Pancreas (tissue), 10 donors: Measurements from ENCODE around the gene WHRN. TPM values are rescaled to one million over a fixed set of nuclear protein-coding genes. Genes with fewer than 3 reads are reported as not detected.

Experiments
- ATAC-seq, 4 donors: fragments of 200-7000 bp; cut with Tn5 transposase; one replicate each; pipeline versions ENCODE4 v1.8.0 to v1.9.1; 2020; ENCODE audit warnings: mild to moderate bottlenecking in 4 of 4, moderate library complexity in 4 of 4
- DNase-seq, 6 donors: peaks; one replicate each; pipeline ENCODE4 v3.0.0-alpha.2; 2020
- FAIRE-seq: peaks from 2 replicates; lab custom pipeline; 2012; peaks lifted over from hg19 to GRCh38; lab: Jason Lieb, UNC
- H3K27ac ChIP-seq, 4 donors: fragments of 200-600 bp; sonication (generic); 1 replicate in 3 of 4; 2 replicates in 1 of 4; pipeline versions ENCODE4 v1.5.0 to v1.8.0; 2020
- H3K27me3 ChIP-seq, 4 donors: fragments of 200-600 bp; one replicate each; pipeline ENCODE4 v1.8.0; 2021
- H3K36me3 ChIP-seq, 3 donors: fragments of 200-600 bp; sonication (generic) in 1 of 3; one replicate each; pipeline versions ENCODE4 v1.5.0 to v1.8.0; 2020 to 2021
- H3K4me1 ChIP-seq, 3 donors: fragments of 200-600 bp; one replicate each; pipeline ENCODE4 v1.8.0; 2021
- H3K4me3 ChIP-seq, 4 donors: fragments of 200-600 bp; sonication (generic) in 2 of 4; one replicate each; pipeline versions ENCODE4 v1.5.0 to v1.8.0; 2020 to 2021
- H3K9me3 ChIP-seq, 4 donors: fragments of 200-600 bp; one replicate each; pipeline ENCODE4 v1.8.0; 2021
- WGBS, 2 donors: extraction: QIAGEN DNeasy Blood & Tissue Kit; methylation state at CpG; one replicate each; pipeline ENCODE4 v1.1.7; 2013; 5-methylcytosine and 5-hydroxymethylcytosine counted together
- intact Hi-C, 3 donors: fragments of 100-400 bp; cut with DNase I; formaldehyde crosslinking; loops; one replicate each; pipeline versions ENCODE4 v1.11.1 to v1.14.2; 2022
- polyA plus RNA-seq, 2 donors: library from polyadenylated mRNA; stranded (reverse); fragments of 200-250 nt; gene quantifications; one replicate each; pipeline ENCODE4 v1.2.3, GENCODE V29; 2013
- total RNA-seq, 6 donors: library from RNA; stranded (reverse); fragmentation: NEBNext Ultra II Directional in 4 of 6; extraction: Animal tissue kit (Norgen Biotek cat#: 25700) in 4 of 6; gene quantifications; one replicate each; pipeline versions ENCODE4 v1.2.1 to v1.2.4, GENCODE V29; 2021 to 2023
- TF ChIP-seq, protein P1 (sequence below), 4 donors: fragments of 200-600 bp; sonication (generic) in 3 of 4; IDR thresholded peaks; one replicate each; pipeline versions ENCODE4 v1.5.0 to v1.8.0; 2021; ENCODE audit warnings: antibody characterized with exemption in 4 of 4
- donor health status: healthy with polysubstance abuse.
- donor health status: DM: no; HTN: no; CAD: no; lungs with moderate emphysema.
- donor health status: DM: no; HTN: no; CAD: no.
- donor health status: control.
- donor health status: control.
- donor health status: Bipolar disorder and iron deficiency.
- donor health status: DM: yes; HTN: yes; CAD: no.
- donor health status: DM: no; HTN: no; CAD: no.
- donor health status: DM: no; HTN: no; CAD: no.
- donor health status: DM: yes; HTN: yes; CAD: no.

WHRN gene
- total and polyA plus RNA-seq, 8 donors = 6.7 to 32.2 (median 8.6) TPM

DNA sequence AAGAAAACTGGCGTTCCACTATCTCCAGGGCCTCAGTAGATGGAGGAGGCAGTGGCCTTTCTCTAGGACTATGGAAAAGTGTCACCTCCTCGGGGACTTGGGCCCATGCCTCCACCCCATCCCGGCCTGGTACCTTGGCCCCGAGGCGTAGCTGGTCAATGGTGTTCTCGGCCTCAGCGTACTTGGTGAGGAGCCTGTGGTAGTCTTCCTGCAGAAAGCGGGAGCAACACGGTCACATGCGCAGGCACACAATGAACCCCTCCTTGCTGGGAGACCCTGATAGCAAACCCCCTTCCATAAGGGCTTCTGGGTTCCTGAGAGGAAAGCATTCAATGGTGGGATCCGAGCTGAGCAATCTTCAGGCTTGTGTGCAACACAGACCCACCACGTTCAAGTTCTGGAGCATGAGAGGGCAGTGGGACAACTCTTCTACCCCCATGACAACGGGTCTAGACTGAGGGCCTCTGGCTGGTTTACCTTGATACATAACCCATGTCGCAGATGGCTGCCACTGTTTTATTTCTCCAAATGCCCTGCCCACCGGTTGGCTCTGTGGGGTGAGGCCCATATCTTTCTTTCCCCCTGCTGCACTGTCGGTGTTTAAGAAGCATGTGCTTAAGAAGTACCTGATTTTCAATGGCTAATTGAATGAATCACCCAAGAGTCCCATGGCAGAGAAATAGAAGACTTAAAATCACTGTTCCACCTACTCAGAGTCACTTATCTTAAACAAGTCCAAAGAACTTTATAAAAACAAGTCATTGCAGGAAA, 131.1 kb downstream of the WHRN start:
- Histone ChIP-seq H3K9me3 (no peaks in the 10 kb centered on the region), H3K4me1 (no peaks in the 10 kb centered on the region), H3K27ac (no peak overlapping the region), H3K4me3 (no peak overlapping the region), H3K27me3 (no peaks in the 10 kb centered on the region), H3K36me3 (peaks cover 0 to 8% (median 0%) of the 10 kb centered on the region in 3 donors)
- FAIRE-seq = no peak
- peak in 1 of 6 donors; percentile 38 for DNase-seq
- no peak for ATAC-seq
- intact Hi-C loops = no loop called here
- WGBS, 2 donors = 82 to 89% methylated on average over 16 of the region's 16 CpGs
- TF ChIP-seq, protein P1, sequence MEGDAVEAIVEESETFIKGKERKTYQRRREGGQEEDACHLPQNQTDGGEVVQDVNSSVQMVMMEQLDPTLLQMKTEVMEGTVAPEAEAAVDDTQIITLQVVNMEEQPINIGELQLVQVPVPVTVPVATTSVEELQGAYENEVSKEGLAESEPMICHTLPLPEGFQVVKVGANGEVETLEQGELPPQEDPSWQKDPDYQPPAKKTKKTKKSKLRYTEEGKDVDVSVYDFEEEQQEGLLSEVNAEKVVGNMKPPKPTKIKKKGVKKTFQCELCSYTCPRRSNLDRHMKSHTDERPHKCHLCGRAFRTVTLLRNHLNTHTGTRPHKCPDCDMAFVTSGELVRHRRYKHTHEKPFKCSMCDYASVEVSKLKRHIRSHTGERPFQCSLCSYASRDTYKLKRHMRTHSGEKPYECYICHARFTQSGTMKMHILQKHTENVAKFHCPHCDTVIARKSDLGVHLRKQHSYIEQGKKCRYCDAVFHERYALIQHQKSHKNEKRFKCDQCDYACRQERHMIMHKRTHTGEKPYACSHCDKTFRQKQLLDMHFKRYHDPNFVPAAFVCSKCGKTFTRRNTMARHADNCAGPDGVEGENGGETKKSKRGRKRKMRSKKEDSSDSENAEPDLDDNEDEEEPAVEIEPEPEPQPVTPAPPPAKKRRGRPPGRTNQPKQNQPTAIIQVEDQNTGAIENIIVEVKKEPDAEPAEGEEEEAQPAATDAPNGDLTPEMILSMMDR (IDR thresholded peaks at IDR 0.05) = no peak

DNA sequence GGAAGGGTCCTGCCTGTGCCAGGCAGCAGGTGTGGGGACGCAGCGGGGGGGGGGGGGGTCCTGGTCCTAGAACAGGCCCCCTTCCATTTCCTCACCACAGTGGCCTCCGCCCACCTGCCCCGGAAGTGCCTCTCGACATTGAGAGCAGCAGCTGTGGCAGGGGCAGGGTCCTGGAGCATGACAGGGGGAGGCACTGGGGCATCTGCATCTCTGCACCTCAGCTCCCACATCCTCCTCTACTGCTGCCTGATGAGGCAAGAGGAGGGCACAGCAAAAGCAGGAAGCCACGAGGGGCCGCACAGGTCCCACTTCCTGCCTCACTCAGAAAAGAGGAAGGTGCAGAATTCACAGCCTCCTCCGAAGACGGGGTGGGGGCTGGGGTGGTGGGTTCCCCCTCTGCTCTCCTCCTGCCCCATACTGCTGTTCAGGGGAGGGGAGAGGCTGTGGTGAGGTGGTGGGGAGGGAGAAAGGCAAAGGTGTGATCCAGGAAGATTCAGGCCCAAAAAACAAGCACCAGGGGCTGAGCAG, 132.3 kb downstream of the WHRN start:
- Histone ChIP-seq H3K36me3 (peaks cover 0 to 7% (median 2%) of the 10 kb centered on the region in 3 donors), H3K4me3 (no peak overlapping the region), H3K27ac (peak overlapping the region in 1 of 4 donors; percentile 23), H3K9me3 (no peaks in the 10 kb centered on the region), H3K4me1 (no peaks in the 10 kb centered on the region), H3K27me3 (no peaks in the 10 kb centered on the region)
- ATAC-seq (peak in 3 of 4 donors; percentile 55 to 82 (median 77)), FAIRE-seq (no peak), DNase-seq (peak in 2 of 6 donors; percentile 54 to 58)
- TF ChIP-seq, protein P1 (IDR thresholded peaks at IDR 0.05) = no peak
- intact Hi-C loops = no loop called here
- WGBS, 2 donors = 75 to 79% methylated on average over 7 to 9 of the region's 9 CpGs

GRCh38 chr9:114371973-114372917, 133.0 kb downstream of the WHRN start:
- Histone ChIP-seq H3K4me3 (no peak overlapping the region), H3K4me1 (no peaks in the 10 kb centered on the region), H3K9me3 (no peaks in the 10 kb centered on the region), H3K36me3 (peaks cover 0 to 4% (median 2%) of the 10 kb centered on the region in 3 donors), H3K27me3 (no peaks in the 10 kb centered on the region), H3K27ac (peak overlapping the region in 1 of 4 donors; percentile 23)
- intact Hi-C loops = no loop called here
- WGBS, 2 donors = 72 to 78% methylated on average over 13 to 14 of the region's 14 CpGs
- peak in 3 of 4 donors; percentile 29 to 51 (median 48) for ATAC-seq
- FAIRE-seq = no peak
- TF ChIP-seq, protein P1 (IDR thresholded peaks at IDR 0.05) = no peak
- DNase-seq = peak in 1 of 6 donors; percentile 40

DNA sequence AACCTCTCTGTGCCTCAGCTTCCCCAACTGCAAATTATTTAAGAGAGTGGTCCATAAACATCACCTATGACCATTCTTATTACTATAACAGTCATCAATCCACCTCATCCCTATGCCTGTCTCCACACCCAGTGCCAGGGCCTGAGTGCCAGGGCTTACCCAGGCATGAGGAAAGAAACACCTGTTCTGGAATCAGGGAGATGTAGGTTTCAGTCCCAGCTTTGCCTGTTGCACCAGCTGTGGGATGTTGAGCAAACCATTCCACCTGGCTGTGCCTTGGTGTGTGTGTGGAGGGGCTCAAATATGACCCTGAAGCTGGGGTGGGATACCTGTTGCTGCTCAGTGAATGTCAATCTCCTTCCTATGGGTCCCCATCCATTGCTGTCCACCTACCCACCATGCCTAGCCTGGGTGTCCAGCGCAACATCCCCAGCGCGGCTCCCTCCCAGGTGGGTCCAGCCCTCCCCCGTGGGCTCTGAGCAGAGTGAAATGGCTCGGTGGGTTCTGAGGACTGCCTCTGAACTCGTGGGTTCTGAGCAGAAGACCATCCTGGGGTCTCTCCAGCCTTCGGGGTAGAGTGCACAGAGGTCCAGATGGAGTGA, 133.8 kb downstream of the WHRN start:
- no peaks in the 10 kb centered on the region for H3K27me3 ChIP-seq
- intact Hi-C loops = no loop called here
- TF ChIP-seq, protein P1 (IDR thresholded peaks at IDR 0.05) = no peak
- H3K4me3 ChIP-seq = no peak overlapping the region
- no peaks in the 10 kb centered on the region for H3K9me3 ChIP-seq
- peaks cover 0 to 2% (median 0%) of the 10 kb centered on the region in 3 donors for H3K36me3 ChIP-seq
- peak in 1 of 6 donors; percentile 30 for DNase-seq
- ATAC-seq = no peak
- 73 to 77% methylated on average over 7 of the region's 7 CpGs for WGBS, 2 donors
- no peak overlapping the region for H3K27ac ChIP-seq
- no peak for FAIRE-seq
- no peaks in the 10 kb centered on the region for H3K4me1 ChIP-seq
